ENCODE data around the gene TSPAN7. TPM values are rescaled to one million over a fixed set of nuclear protein-coding genes. Genes with fewer than 3 reads are reported as not detected.

The TSPAN7 gene
- 0.19 TPM in 1 of 2 replicates, not detected in the other for total RNA-seq

- H3K4me1 Mint-ChIP-seq: peaks cover 2% of the 10 kb centered on the region
- H3K4me3 Mint-ChIP-seq: peak within 1 kb of the TSS; percentile 79
- intact Hi-C loops (cut with micrococcal nuclease): no loop called here
- no peaks in the 10 kb centered on the region for H3K9me3 Mint-ChIP-seq
- H3K36me3 Mint-ChIP-seq (ENCODE audit: low read depth): no peaks in the 10 kb centered on the region
- H3K27me3 Mint-ChIP-seq: peaks cover 17% of the 10 kb centered on the region
- DNase-seq: peak; percentile 91
- H3K27ac Mint-ChIP-seq: peak within 1 kb of the TSS; percentile 41
These were observed at the start of gene TSPAN7 for GRCh38 chrX:38561126-38561868. Gene TSPAN7 (plus strand): TSS chrX:38561542. CDS start chrX:38561547, 5 bp downstream.

GRCh38 chrX:38513112-38513742, 48.1 kb upstream of the TSPAN7 start:
- Mint-ChIP-seq H3K36me3 (ENCODE audit: low read depth) (no peaks in the 10 kb centered on the region), H3K9me3 (no peaks in the 10 kb centered on the region)

GRCh38 chrX:38514016-38514854, 47.1 kb upstream of the TSPAN7 start:
- Mint-ChIP-seq H3K27ac (no peak overlapping the region), H3K27me3 (no peaks in the 10 kb centered on the region), H3K9me3 (no peaks in the 10 kb centered on the region), H3K4me3 (no peak overlapping the region), H3K4me1 (no peaks in the 10 kb centered on the region), H3K36me3 (ENCODE audit: low read depth) (no peaks in the 10 kb centered on the region)
- intact Hi-C loops (cut with micrococcal nuclease): no loop called here
- no peak for DNase-seq

More at GRCh38 chrX:38513112-38513742, 48.1 kb upstream of the TSPAN7 start:
- Mint-ChIP-seq H3K27ac (no peak overlapping the region), H3K27me3 (no peaks in the 10 kb centered on the region), H3K4me3 (no peak overlapping the region), H3K4me1 (no peaks in the 10 kb centered on the region)
- DNase-seq: no peak
- intact Hi-C loops (cut with micrococcal nuclease): no loop called here

- DNase-seq: no peak
- Mint-ChIP-seq H3K9me3 (no peaks in the 10 kb centered on the region), H3K4me1 (no peaks in the 10 kb centered on the region), H3K4me3 (no peak overlapping the region), H3K36me3 (ENCODE audit: low read depth) (no peaks in the 10 kb centered on the region), H3K27me3 (no peaks in the 10 kb centered on the region), H3K27ac (no peak overlapping the region)
- intact Hi-C loops (cut with micrococcal nuclease): no loop called here
These were observed 46.1 kb upstream of the TSPAN7 start for GRCh38 chrX:38515291-38515690.

- Mint-ChIP-seq H3K4me1 (no peaks in the 10 kb centered on the region), H3K36me3 (ENCODE audit: low read depth) (no peaks in the 10 kb centered on the region), H3K9me3 (no peaks in the 10 kb centered on the region), H3K27ac (no peak overlapping the region), H3K27me3 (no peaks in the 10 kb centered on the region), H3K4me3 (no peak overlapping the region)
- intact Hi-C loops (cut with micrococcal nuclease): no loop called here
- no peak for DNase-seq
These were observed 45.1 kb upstream of the TSPAN7 start for GRCh38 chrX:38516196-38516774.

- Mint-ChIP-seq H3K27ac (no peak overlapping the region), H3K4me3 (no peak overlapping the region), H3K9me3 (no peaks in the 10 kb centered on the region), H3K27me3 (no peaks in the 10 kb centered on the region), H3K36me3 (ENCODE audit: low read depth) (no peaks in the 10 kb centered on the region), H3K4me1 (no peaks in the 10 kb centered on the region)
- DNase-seq: no peak
- intact Hi-C loops (cut with micrococcal nuclease): no loop called here
These were observed 41.7 kb upstream of the TSPAN7 start for GRCh38 chrX:38519651-38520050.

- intact Hi-C loops (cut with micrococcal nuclease): no loop called here
- no peaks in the 10 kb centered on the region for H3K27me3 Mint-ChIP-seq
These were observed 23.2 kb upstream of the TSPAN7 start for GRCh38 chrX:38538134-38538533.

GRCh38 chrX:38539748-38540147, 21.6 kb upstream of the TSPAN7 start:
- Mint-ChIP-seq H3K4me1 (no peaks in the 10 kb centered on the region), H3K4me3 (no peak overlapping the region), H3K27me3 (no peaks in the 10 kb centered on the region), H3K9me3 (no peaks in the 10 kb centered on the region), H3K36me3 (ENCODE audit: low read depth) (no peaks in the 10 kb centered on the region), H3K27ac (no peak overlapping the region)
- intact Hi-C loops (cut with micrococcal nuclease): no loop called here
- no peak for DNase-seq

More at GRCh38 chrX:38538134-38538533, 23.2 kb upstream of the TSPAN7 start:
- Mint-ChIP-seq H3K27ac (no peak overlapping the region), H3K4me3 (no peak overlapping the region), H3K36me3 (ENCODE audit: low read depth) (no peaks in the 10 kb centered on the region), H3K4me1 (no peaks in the 10 kb centered on the region), H3K9me3 (no peaks in the 10 kb centered on the region)
- no peak for DNase-seq

- Mint-ChIP-seq H3K27me3 (peaks cover 3% of the 10 kb centered on the region), H3K36me3 (ENCODE audit: low read depth) (no peaks in the 10 kb centered on the region), H3K4me1 (no peaks in the 10 kb centered on the region), H3K27ac (no peak overlapping the region), H3K9me3 (no peaks in the 10 kb centered on the region), H3K4me3 (no peak overlapping the region)
- intact Hi-C loops (cut with micrococcal nuclease): no loop called here
- no peak for DNase-seq
These were observed 12.8 kb upstream of the TSPAN7 start for GRCh38 chrX:38548508-38548907.

- no peak for DNase-seq
- peaks cover 3% of the 10 kb centered on the region for H3K27me3 Mint-ChIP-seq
- H3K4me1 Mint-ChIP-seq: no peaks in the 10 kb centered on the region
- no peak overlapping the region for H3K27ac Mint-ChIP-seq
- H3K4me3 Mint-ChIP-seq: no peak overlapping the region
- no peaks in the 10 kb centered on the region for H3K9me3 Mint-ChIP-seq
- no peaks in the 10 kb centered on the region for H3K36me3 Mint-ChIP-seq (ENCODE audit: low read depth)
- intact Hi-C loops (cut with micrococcal nuclease): no loop called here
These were observed 8.6 kb upstream of the TSPAN7 start for GRCh38 chrX:38552721-38553120.

- Mint-ChIP-seq H3K27ac (no peak overlapping the region), H3K4me3 (no peak overlapping the region), H3K9me3 (no peaks in the 10 kb centered on the region), H3K4me1 (peaks cover 2% of the 10 kb centered on the region), H3K27me3 (peaks cover 17% of the 10 kb centered on the region), H3K36me3 (ENCODE audit: low read depth) (no peaks in the 10 kb centered on the region)
- intact Hi-C loops (cut with micrococcal nuclease): no loop called here
- DNase-seq: no peak
These were observed 2.7 kb upstream of the TSPAN7 start for GRCh38 chrX:38558686-38559085.

GRCh38 chrX:38560776-38561125, 591 bp upstream of the TSPAN7 start:
- Mint-ChIP-seq H3K4me3 (peak overlapping the region; percentile 79), H3K9me3 (no peaks in the 10 kb centered on the region), H3K36me3 (ENCODE audit: low read depth) (no peaks in the 10 kb centered on the region), H3K27me3 (peaks cover 17% of the 10 kb centered on the region), H3K4me1 (peaks cover 2% of the 10 kb centered on the region), H3K27ac (no peak overlapping the region)
- intact Hi-C loops (cut with micrococcal nuclease): no loop called here
- DNase-seq: no peak

GRCh38 chrX:38561951-38562719, 793 bp downstream of the TSPAN7 start:
- no peak overlapping the region for H3K27ac Mint-ChIP-seq
- no peaks in the 10 kb centered on the region for H3K36me3 Mint-ChIP-seq (ENCODE audit: low read depth)
- peaks cover 2% of the 10 kb centered on the region for H3K4me1 Mint-ChIP-seq
- intact Hi-C loops (cut with micrococcal nuclease): no loop called here
- H3K9me3 Mint-ChIP-seq: no peaks in the 10 kb centered on the region
- peak; percentile 54 for DNase-seq
- H3K27me3 Mint-ChIP-seq: peaks cover 17% of the 10 kb centered on the region
- H3K4me3 Mint-ChIP-seq: peak overlapping the region; percentile 79
